Stimulated activated CD8-positive, alpha-beta memory T cell treated with anti-CD3 and anti-CD28 coated beads, Interleukin-12 subunit alpha, Interleukin-12 subunit beta, amount 100 ng/mL, for 24 hours (primary cell): ENCODE measurements around the gene GPR107.

ENCODE experiments used
- DNase-seq: peaks from one replicate; pipeline ENCODE4 v3.0.0-alpha.2; 2020; ENCODE audit errors: extremely low read depth

GPR107 gene

DNA sequence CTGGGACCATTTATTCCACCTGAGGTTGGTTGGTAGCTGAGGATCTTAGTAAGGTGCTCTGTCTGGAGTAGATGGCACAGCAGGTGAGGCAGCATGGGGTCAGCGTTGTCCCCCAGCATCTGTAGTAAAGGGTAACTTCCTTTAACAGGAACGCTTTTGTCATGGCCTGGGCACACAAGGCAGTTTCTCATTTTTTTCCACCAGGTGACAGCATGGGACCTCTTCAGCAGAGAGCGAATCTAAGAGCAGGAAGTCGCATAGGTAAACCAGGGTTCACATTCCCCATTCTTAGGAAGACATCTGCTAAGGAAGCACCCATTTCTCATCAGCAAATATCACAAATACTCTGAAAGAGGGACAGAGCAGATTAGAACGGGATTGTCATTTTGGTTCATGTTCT, 56.5 kb downstream of the GPR107 start:
- no peak for DNase-seq

DNA sequence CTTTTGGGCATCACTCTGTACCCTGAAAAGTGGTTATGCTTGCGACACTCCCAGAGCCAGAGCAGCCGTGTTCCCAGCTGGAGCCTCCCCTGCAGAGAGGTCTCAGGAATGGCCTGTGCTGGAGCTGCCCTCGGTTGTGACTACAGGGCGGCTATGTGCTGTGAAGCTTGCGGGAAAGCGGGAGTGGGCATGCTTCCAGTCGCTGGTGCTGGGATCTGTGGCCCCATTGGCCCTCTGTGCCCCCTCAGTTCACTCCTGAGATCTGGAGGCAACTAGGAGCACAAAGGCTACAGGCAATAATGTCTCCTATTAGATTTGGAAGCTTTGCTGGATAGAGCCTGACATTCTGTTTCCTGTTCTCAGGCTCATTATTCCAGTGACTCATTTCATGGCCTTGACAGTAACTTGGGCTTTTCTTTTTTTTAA, 56.9 kb downstream of the GPR107 start:
- DNase-seq: no peak

DNA sequence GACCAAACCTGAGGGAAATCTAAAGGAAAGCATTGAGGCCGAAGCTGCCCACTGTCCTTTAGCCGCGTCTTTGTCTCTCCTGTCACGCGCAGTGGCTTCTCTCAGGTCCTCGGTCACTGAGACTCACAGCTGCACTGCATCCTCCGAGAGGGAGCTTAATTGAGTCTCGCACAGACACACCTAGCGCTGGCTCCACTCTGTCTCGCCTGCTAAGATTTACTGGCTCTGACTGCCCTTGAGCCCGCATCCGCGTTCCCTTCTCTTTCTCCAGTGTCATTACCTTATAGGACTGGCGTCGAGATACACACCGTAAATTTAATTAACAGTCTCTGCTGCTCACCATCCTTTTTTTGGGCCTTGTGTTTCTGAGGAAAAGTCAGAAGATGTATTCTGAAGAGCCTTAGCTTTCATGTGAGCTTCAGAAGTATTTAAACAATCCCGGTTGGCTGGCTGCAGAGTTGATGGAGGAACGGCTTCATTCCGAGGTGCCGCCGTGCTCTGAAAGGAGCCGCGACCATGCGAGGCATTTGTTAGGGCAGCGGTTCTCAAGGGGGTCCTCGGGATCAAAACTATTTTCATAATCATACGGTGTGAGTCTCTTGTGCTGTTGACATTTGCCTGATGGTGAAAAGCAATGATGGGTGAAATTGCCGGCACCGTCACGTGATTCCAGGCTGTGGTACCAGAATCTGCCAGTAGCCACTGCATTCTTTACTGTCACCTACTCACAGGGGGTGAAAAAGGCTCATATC, 58.3 kb downstream of the GPR107 start:
- DNase-seq: no peak

DNA sequence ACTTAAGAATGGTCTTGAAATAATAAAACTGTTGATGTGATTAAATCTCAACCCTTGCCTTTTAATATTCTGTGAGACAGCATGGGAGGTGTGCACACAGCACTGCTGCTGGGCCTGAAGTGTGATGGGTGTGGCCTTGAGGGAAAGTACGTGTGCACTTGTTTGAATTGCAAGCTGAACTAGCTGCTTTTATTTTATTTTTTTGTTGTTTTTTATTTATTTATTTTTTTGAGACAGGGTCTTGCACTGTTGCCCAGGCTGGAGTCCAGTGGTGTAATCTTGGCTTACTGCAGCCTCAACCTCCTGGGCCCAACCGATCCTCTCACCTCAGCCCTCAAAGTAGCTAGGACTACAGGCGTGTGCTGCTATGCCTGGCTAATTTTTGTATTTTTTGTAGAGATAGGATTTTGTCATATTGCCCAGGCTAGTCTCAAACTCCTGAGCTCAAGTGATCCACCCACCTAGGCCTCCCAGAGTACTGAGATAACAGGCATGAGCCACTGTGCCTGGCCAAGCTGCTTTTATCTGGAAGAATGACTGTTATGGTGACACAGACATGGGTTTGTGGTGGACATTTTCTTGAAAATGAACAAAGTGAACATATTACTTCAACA, 58.9 kb downstream of the GPR107 start:
- no peak for DNase-seq

DNA sequence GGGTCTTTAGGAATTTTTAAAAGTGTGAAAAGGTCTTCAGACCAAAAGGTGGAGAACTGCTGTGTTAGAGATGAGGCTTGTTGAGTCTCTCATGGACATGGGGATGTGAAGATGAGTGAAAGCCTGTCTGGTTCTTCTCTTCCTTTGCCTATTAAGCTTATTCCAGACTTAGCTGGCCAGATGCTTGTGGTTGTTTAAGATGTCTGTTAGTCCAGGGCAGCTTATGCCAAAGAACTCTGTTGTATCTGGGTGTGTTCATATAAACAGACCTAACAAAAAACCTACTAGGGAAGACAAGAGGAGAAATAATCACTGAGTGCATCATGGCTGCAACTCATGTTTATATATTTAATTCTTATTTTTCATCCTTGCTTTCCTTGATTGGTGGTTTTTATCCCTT, 61.0 kb downstream of the GPR107 start:
- DNase-seq: no peak

DNA sequence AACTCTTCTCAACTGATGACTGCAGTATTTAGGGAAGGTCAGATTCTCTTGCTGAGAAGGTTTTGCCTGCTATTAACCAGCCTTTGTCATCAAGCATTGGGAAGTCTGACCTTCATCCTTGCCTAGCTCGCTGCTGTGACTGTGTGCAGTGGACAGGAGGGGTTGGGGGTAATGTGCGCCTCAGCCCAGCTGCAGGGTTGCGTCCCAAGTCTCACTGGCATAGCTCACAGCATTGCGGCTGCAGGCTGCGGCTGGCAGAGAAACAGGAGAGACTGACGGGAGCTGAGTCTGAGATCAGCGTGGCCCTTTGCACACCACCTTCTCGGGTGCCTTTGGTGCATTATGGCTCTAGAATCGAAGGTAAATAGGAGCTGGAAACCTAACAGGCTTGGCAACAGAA, 62.6 kb downstream of the GPR107 start:
- no peak for DNase-seq

DNA sequence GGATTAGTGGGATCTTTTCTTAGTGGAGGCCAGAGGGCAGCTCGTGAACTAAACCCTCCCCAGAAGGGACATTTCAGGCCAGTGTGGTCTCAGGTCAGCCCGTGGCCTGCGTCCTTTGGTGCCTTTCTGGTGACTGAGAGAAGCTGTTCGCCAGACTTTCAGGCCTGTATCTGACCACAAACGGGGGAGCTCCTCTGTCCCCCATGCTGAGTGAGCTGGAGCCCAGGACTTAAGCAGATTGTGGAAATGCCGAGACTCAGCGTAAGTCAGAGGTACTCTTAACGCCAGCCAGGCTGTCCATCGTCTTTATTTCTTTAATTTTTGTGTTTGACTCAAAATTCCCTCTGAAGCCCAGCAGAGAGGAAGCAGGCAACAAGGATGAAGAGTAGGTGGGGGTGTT, 63.7 kb downstream of the GPR107 start:
- DNase-seq: no peak

DNA sequence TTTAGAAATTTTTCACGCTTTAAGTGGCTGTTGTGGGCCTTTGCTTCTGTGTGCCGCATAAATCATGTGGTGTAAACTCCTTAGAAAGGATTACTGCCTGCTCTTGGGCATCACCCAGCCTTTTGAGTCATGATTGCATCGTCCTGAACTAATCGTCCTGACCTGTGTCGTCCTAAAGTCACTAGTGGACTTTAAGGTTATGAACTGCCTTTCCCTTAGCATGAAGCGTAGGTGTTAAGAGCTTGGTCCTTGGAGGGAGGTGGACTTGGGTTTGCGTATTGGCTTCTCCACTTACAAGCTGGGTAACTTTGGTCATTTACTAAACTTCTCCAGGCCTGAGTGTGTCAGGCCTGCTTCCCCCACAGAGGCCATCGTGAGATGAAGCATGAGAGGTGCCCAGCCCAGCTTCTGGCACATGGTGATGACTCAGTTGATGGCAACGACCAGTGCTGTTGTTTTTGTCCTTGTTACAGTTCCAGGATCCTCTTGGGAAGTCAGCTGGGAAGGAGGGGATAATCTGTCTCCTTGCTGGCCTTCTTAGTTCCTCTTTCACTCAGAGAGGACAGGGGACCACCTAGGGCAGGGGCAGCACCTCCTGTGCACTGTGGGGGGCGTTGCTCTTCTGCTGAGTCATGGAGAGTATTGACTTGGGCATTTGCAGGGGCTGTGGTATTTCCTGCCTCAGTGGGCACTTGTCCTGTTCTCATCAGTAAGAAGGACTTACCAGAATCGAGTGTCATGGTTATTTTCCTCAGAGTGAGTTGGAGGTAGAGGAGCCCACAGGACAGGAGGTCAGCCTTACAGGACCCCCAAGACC, 64.3 kb downstream of the GPR107 start:
- no peak for DNase-seq

DNA sequence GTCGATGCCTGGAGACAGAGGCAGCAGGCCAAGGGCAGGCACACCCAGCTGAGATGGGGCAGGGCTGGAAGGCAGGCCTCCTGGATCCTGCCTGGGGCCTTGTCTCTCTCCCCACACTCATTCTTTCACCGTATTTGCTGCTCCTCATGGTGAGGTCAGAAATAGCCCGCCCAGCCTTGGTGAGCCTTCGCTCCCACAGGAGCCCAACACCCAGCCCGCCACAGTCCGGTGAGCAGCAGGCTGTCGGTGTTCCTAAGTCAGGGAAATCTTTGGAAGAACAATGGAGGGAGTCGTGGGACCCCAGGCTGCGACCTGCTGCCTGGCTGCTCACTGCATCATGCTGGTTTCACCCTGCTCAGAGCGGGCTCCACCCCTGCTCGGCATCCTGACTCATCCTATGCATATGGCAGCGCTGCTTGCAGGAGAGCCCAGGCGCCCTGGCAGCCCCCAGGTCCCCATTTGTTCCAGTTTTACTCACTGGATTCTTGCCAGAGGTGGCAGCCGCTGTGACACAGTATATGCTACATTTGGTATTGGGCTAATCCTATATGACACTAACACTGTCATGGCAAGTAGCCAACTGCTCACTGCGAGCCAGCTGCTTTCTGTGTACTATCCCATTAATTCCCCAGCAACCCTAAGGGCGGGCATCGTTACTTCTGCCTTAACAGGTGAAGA, 65.3 kb downstream of the GPR107 start:
- no peak for DNase-seq

DNA sequence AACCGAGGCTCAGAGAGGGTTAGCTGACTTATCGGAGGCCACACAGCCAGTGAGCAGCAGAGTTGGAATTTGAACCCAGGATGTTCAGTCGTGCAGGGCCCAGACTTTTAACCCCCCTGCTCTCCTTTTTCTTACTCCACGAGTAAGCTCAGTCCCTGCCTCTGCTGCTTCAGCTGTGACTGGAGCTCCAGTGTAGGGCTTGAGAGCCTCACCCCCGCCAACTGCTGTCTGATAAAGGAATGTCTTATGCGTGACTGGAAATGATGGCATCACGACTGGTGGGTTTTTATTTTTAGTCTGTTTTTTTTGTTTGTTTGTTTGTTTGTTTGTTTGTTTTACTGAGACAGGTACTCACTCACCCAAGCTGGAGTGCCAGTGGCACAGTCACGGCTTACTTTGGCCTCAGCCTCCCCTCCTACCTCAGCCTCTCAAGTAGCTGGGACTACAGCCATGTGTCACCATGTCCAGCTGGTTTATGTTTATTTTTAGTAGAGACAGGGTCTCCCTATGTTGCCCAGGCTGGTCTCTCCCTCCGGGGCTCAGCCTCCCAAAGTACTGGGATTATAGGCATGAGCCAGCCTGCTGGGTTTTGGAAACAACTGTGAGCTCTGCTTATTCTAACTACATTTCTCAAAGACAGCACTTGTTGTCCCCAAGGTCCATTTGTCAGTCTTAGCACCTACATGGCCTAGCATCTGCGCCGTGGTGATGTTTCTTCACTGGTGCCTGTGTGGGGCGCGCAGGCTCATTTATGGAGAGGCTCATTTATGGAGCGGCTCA, 66.0 kb downstream of the GPR107 start:
- no peak for DNase-seq

DNA sequence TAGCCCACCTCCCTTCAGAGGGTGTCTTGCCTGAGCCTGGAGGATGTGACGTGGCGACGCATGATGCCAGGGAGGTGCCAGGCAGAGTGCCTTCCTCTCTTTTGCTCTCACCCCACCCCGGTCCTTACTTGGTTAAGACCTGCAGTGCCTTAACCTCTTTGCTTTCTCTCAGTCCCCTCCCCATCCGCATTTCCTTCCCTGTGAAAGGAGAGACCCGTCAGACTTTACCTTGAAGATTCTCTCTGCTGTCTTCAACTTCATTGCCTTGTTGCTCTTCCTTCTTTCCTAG, 66.5 kb downstream of the GPR107 start:
- DNase-seq: no peak

DNA sequence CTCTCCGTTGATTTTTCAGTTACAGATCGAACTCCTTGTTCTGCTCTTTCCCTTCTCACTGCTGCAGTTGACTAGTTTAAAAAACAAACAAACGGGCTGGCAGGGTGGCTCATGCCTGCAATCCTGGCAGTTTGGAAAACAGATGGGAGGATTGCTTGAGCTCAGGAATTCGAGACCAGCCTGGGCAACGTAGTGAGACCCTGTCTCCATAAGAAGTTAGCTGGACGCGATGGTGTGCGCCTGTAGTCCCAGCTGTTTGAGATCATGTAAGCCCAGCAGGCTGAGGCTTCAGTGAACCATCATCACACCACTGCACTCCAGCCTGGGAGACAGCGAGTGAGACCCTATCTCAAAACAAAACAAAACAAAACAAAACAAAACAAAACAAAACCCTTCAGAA, 67.1 kb downstream of the GPR107 start:
- no peak for DNase-seq

DNA sequence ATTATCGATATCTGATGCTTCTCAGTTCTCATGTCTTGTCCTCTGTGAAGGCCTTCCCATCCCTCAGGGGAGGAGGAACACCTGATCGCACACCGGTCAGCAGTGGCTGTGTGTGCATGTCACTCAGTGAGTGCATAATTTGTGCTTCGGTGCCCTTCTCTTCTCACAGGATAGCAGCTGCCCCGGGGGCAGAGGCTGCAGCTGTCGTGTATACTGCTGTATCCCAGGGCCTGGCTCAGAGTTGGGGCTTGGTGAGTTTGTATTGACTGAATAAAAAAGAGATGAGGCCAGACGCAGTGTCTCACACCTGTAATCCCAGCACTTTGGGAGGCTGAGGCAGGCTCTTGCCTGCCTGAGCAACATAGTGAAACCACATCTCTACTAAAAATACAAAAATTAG, 68.8 kb downstream of the GPR107 start:
- no peak for DNase-seq

DNA sequence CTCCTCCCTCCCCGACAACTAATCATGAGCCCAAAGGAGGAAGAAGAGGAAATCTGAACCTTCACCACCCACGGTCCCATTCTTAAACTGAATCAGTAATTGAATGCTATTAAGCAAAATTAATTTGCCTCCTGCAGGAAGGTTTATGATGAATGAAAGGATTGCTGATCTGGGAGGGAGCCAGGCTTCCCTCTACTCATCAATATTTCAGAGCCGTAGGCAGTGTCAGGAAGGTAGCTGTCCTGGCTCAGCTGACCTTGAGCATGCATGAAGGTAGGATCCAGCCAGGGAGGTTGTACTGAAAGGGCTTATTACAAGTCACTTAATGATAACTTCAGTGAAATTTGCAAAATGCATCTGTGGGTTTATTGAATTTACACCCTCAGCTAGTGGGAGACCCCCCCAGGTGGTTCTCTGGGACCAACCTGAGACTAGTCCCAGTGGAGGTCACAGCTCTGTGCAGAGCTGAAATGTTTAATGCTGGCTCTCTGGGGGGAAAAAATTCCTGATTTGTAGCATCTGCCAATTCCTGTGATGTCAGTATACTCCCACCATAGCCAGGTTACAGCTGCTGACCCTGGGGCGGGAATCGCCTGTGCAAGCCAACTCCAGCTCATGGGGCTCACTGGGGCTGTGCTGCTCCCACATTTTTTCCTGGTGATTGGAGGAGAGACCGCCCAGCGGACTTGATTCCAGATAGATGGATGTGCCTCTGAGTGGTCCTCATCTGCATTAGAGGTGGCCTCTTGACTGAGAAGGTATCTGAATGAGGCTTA, 70.6 kb downstream of the GPR107 start:
- no peak for DNase-seq

DNA sequence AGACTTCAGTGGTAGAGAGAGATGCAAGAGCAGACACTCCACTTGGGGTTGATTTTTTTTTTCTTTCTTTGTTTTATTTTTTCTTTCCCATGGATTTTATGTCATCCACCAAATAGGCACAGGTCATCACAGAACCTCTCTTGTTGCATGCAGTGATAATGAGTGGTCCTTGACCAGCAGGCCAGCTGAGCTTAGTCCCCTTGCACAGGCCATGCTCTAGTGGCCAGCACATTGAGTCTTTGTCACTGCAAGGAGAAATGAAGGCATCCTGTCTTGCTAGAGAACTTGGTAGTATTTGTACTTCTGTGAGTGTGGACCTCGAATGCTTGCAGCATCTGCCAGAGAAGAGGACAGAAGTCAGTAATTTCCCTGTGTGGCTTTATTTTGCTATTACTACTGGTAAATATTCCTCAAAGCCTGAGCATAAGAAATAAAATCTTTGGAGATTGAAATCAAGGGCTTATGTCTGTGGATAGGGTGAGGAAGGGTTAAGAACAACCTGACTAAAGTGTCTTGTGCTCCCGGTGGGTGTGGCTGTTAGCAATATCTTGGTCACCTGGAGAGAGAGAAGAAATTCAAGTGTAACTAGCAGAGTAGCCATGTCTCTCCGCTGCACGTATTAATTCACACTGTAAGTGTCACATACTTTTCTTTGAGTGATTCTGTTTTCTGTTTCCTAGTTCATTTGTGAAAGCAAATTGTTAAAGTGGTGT, 73.2 kb downstream of the GPR107 start:
- DNase-seq: no peak

DNA sequence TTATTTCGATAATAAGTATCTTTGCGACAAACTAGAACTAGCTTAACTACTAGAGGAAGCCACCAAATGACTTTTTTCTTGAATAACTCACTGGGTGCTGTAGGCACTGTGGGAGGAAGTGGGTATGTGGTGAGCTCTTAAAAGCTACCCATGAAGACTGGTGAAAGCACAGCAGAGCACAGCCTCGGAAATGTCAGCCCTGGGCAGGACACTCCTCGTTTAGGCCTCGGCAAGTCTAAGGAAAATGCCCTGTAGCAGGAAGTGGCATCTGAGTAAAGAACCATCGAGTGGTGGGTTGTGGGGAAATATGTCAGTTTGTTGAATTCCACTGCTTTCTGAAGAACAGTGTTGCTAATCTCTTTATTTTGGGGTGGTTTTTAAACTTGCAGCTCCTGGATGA, 74.5 kb downstream of the GPR107 start:
- no peak for DNase-seq

DNA sequence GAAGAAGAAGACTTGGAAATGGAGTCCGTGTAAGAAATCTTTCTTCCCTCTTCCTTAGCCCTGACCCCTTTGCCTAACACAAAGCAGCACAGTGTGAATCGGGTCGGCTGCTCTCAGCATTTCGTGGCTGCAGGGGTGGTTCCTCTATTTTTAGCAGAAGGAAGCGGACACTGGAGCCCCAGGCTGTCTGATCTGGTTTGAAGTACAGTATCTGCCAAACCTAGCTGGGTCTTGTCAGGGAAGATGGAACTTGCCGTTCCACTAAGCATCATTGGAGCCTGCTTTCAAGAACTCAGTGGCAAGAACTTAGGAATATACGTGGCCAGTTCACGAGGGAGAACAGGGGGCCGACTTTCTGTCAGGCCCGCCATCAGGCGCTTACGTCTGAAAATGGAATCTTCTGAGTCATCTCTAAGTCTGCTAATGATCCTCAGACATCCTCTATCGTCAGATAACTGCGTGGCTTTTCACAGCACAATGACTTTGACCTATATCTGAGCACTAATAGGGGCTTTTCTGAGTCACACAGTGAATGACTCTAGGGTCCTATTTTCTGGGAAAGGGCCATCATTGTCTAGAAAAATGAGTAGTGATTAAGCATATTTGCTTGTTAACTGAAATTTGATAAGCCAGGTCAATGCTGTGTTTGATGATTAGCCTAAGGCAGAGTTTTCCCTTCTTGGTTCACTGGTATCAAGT, 75.2 kb downstream of the GPR107 start:
- DNase-seq: no peak

DNA sequence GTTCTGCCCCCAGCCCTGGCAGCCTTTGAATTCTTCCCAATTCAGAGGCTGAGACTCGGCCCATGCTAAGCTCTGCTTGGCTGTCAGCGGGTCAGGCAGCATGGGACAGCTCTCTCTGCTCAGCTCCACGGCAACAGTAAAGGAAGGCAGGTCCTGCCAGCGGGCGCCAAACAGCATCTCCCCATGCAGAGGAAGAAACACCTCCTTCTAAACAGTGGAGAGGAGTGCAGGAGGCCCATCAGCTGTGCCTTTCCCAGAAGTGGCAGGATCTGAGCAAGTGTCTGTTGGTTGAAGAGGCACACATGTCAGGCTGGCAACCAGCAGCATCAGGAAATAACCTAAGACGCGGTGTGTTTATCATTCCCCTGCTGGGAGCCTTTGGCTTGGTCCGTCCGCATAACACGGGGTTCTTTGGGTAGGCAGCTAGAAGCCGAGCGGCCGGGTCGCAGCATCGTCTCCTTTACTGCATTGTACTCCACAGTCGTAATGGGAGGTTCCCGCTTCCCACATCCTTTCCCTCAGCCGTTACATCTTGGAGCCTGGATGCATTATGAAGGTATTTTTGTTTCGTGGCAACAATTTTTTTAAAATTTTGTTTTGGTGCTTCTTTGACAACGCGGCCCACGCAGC, 75.8 kb downstream of the GPR107 start:
- no peak for DNase-seq

DNA sequence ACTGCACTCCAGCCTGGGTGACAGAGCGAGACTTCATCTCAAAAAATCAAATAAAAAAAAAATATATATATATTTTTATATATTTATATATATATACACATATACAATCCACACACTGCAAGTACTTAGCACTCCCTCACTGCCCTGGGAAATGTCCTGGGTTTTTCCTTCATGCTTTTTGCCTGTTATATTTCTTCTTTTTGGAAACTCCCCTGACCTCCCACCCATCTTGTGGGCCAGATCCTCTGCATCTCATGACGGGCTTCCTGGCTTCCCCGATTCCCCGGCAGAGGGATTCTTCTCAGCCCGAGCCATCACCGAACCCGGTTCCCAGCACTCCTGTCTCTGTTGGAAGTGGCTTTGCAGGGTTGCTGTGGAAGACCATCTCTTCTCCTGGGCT, 79.0 kb downstream of the GPR107 start:
- no peak for DNase-seq
